AG09309 (cell line): Measurements from ENCODE around the gene TOR4A.

Experiments
- DNase-seq: peaks from one replicate; pipeline ENCODE4 v3.0.0-alpha.2; 2010; ENCODE audit warnings: low read depth
- H3K4me3 ChIP-seq: 2 replicates; pipeline ENCODE4 v1.5.1; 2011; ENCODE audit warnings: mild to moderate bottlenecking, low read depth, low read length, moderate library complexity; ENCODE audit not compliant: control insufficient read depth
- CTCF ChIP-seq: IDR thresholded peaks from 2 replicates; pipeline ENCODE4 v1.5.1; 2011; ENCODE audit warnings: mild to moderate bottlenecking, low read depth, low read length, inconsistent platforms; ENCODE audit not compliant: insufficient read depth, control insufficient read depth; ENCODE audit errors: missing control alignments

Gene TOR4A

DNA sequence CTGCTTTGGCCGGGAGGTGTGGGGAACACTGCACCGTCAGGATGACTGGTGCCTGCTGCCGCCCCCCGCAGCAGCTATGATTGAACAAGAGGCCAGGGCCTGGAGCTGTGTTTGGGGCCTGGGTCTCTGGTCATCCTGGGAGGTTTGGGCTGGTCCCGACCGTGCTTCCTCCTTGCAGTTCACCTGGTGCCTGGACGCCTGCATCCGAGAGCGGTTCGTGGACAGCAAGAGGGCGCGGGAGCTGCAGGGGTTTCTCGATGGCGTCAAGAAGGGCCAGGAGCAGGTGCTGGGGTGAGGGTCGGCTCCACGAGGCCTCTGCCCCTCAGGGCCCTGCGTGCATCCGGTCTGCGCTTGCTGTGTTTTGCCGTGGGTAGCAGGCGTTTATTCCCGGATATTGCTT, 13.5 kb upstream of the TOR4A start:
- DNase-seq = no peak
- H3K4me3 ChIP-seq = no peak overlapping the region
- no peak for TF ChIP-seq CTCF

DNA sequence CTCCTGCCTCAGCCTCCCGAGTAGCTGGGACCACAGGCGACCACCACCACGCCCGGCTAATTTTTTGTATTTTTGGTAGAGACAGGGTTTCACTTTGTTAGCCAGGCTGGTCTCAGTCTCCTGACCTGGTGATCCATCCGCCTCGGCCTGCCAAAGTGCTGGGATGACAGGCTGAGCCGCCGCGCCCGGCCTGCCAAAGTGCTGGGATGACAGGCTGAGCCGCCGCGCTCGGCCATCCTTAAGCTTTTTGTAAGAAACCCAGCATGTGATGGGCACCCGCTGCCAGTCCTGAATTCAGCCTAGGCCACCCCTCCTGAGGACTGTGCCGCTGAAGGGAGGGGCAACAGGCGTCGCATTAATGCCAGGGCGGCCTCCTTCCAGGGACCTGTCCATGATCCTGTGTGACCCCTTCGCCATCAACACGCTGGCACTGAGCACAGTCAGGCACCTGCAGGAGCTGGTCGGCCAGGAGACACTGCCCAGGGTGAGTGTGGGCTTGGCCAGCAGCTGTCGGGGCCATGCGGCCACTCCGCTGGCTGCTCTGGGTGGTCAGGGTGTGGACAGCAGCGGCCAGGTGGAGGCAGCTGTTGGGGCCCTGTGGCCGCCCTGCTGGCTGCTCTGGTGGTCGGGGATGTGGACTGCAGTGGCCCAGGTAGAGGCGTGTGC, 11.9 kb upstream of the TOR4A start:
- TF ChIP-seq CTCF = no peak
- no peak overlapping the region for H3K4me3 ChIP-seq
- DNase-seq = no peak

DNA sequence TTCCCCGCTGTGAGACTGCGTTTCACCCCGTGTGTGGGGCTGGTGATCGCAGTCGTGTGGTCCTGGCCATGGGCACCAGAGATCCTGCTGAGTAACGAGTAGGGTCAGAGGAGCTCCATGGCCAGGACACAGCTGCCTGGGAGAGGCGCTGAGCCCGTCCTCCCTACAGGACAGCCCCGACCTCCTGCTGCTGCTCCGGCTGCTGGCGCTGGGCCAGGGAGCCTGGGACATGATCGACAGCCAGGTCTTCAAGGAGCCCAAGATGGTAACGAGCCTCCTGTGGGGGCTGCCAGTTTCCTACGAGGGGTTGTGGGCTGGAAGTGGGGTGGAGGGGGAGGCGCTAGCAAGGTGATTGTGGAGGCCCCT, 11.4 kb upstream of the TOR4A start:
- H3K4me3 ChIP-seq = no peak overlapping the region
- TF ChIP-seq CTCF = no peak
- no peak for DNase-seq

GRCh38 chr9:137266585-137267453, 10.7 kb upstream of the TOR4A start:
- H3K4me3 ChIP-seq = no peak overlapping the region
- no peak for DNase-seq
- TF ChIP-seq CTCF = no peak

- DNase-seq = no peak
These were observed 9.6 kb upstream of the TOR4A start for GRCh38 chr9:137267933-137268355.

More at GRCh38 chr9:137267933-137268355, 9.6 kb upstream of the TOR4A start:
- no peak overlapping the region for H3K4me3 ChIP-seq
- TF ChIP-seq CTCF = no peak
